Stimulated activated CD8-positive, alpha-beta memory T cell treated with anti-CD3 and anti-CD28 coated beads, Interleukin-4, amount 100 ng/mL, for 4 hours (primary cell): ENCODE data around the gene TUBGCP3.
"Not testable (repeated sequence)": the region's sequence is repeated elsewhere in the genome, so short reads cannot be mapped to it uniquely, and the experiment has no call there.

ENCODE experiments used
- DNase-seq, 2 donors: peaks; one replicate each; pipeline ENCODE4 v3.0.0-alpha.2; 2020; ENCODE audit warnings: low read depth in 2 of 2, low spot score in 1 of 2

The TUBGCP3 gene

DNA sequence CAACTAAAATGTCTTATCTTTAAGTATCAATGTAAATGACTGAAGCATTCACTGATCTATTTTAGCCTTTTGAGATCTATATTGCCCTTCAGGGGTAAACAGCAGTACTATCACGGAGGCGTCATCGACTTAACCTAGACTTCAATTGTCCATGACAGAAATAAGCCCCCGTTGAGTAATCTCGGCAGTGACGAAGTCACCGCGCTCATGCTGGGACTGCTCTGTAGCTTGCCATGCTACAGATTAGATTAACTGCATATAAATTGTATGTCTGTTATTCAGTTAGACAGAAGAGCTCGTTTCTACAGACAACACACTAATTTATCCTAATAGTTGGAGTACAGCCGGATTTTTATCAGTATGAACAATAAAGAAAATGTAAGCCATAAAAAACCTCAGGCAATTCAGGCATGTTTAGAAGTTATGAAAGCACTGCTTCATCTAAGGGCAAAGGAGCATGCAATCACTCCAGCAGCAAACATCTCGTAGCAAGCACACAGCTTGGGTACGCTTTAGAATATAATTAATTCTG is 56.6 kb downstream of the TUBGCP3 start:
- DNase-seq = no peak

DNA sequence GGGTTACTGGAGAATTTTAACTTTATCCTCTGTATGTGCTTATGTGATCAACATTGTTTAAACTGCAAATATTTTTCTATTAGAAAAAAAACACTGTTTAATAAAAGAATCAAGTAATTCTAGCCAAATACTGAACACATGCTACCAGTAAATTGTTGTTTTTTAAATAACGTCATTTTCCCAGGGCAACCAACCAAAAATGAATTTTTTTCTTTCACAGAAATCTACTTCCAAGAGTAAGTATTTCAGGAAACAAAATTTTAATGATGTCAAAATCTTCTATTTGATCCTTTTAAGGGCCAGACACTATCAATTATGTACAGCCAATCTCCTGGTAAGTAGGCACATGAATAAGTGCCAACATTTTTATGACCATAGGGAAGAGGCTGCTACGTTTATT is 57.1 kb downstream of the TUBGCP3 start:
- DNase-seq = no peak

DNA sequence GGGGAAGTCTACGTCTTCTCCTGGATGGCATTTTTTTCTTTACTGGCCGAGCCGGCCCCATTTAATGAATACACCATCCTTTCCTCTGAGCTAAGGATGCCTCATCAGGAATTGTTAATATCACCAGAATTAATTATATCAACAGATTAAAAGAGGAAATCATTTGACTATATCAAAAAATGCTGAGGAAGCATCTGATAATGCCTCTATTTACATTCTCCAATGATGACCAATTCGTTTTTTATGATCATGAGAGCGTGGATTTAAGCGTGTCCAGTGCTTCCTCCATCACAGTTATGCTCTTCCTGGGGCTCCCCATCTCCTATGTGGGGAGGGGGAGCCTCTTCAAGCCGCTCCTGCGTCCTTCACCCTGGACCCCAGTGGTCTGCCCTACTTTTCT is 58.7 kb downstream of the TUBGCP3 start:
- DNase-seq = no peak

DNA sequence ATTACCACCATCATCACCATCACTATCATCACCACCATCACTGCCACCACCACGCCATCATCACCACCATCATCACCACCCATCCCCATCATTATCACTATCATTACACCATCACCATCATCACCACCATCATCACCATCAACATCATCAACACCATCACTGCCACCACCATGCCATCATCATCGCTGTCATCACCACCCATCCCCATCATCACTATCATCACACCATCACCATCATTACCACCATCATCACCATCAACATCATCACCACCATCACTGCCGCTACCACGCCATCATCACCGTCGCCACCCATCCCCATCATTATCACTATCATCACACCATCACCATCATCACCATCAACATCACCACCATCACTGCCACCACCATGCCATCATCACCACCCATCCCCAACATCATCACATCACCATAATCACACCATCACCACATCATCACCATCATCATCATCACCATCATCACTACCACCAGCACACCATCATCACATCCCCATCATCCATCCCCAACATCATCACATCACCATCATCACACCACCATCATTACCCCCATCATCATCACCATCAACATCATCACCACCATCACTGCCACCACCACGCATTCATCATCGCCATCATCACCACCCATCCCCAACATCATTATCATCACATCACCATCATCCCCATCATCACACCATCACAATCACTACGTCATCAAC is 61.7 kb downstream of the TUBGCP3 start:
- DNase-seq = no peak

DNA sequence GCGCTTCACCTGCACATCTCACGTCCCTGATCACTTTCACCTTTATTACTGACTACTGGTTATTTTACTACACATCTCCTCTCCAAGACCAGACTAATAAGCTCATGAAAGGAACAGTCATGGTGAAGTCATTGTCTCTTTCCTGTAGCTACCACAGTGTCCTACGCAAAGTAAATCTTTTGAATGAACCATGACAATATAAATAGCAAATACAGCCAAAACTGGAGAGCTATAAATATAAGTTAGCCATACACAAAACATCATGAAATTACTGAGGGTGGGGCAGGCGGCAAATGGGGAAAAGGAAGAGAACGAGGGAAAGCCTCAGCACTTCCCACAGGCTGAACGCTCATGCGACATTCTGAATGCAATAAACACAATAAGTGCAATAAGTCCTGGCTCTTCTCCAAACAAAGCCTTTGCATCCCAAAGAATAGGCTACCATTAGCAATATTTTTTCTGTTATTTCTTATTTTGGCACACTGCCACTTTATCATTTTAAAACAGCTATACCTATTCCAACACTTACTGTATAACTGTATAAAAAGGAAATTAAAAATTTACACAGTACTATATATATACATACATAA is 62.5 kb downstream of the TUBGCP3 start:
- no peak for DNase-seq

DNA sequence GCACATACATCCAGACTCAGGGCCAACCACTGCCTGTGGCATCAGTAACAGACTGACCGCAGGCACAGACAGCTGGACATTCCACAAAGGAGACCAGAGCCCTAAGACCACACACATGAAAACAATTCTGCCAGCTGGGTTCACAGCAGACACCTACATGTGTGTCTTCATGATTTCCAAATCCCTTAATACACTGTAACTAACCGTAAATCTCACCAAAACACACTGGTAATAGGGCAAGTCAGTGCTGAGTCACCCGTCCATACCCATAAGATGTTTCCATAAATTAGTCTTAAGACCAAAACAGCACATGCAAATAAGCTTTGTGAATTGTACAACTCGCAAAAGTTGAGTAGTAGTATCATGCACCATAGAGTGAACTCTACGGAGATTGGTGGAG is 65.4 kb downstream of the TUBGCP3 start:
- DNase-seq = no peak

DNA sequence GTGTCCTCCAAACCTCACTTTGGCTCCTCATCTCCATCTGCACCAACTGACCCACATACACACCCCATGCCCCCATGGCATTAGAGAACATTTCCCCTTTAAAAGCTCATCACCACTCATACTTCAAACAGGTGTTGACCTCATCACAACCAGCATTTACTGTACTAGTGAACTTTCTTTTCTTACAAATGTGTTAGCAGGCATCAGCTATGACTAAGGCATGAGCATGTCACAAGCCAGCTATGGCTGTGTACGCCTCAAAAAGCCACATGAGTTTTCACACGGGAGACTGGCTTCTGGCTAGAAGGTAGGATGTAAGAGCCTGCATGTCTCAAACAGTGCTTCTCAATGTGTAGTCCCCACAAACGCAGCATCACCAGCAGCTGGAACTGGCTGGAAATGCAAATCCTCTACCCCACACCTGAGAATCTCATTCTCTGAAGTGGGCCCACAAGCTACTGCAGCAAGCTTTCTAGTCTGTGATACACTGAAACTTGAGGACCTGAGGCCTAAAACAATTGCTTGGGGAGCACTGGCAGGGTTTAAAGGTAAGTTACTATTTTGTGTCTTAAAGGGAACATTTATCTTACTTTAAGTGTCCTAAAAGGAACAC is 66.8 kb downstream of the TUBGCP3 start:
- no peak for DNase-seq

DNA sequence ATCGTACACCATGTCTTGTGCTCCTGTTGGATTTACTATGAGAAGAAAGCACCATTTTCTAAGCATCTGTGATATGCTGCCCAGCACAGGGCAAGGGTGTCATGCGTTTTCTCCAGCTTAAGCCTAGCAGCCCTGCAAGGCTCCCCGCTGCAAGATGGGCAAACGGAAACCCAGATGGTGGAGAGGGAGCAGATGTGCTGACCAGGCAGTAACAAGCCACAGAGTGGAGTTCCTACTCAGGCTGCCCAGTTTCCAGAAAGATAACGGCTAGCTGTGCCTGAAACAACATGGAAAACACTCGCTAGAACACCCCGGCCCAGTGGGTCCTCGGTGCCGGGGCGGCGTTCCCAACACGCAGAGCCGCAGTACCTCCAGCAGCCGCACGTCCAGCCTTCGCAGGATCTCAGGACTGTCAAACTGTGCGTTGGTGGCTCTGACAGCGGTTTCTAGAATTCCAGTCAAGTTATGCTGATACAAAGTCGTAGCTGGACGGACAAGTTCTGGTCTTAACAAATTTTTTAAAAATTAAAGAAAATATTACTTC is 68.4 kb downstream of the TUBGCP3 start:
- DNase-seq = no peak

DNA sequence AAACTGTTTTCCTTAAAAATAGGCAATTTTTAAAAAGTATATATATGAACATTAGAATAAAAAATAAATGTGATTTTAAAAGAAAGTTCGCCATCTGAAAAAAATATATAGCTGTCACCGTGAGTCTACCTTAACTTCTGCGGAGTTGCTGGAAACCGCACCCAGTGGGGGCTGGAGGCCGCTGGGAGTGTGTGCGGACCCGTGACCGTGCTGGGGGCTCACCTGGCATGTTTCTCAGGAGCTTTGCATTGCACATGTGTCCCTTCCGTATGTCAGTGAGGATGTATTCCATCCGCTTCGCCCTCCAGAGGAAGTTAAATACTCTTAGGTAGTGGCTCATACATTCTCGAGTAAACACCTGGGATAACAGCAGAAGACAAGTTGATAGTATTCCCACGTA is 71.7 kb downstream of the TUBGCP3 start:
- DNase-seq = no peak

DNA sequence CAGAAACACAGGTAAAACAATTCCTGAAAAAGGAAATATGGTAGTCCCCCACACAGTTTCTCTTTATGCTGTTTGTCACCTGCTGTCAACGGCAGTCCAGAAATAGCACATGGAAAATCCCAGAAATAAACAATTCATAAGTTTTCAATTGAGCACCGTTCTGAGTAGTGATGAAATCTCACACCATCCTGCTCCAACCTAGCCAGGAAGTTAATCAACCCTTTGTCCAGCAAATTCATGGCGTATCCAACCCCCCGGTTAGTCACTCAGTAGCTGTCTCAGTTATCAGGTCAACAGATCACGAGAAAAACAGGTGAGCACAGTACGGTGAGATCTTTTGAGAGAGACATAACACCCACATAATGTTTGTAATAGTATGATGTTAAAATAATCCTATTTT is 74.2 kb downstream of the TUBGCP3 start:
- DNase-seq = no peak

DNA sequence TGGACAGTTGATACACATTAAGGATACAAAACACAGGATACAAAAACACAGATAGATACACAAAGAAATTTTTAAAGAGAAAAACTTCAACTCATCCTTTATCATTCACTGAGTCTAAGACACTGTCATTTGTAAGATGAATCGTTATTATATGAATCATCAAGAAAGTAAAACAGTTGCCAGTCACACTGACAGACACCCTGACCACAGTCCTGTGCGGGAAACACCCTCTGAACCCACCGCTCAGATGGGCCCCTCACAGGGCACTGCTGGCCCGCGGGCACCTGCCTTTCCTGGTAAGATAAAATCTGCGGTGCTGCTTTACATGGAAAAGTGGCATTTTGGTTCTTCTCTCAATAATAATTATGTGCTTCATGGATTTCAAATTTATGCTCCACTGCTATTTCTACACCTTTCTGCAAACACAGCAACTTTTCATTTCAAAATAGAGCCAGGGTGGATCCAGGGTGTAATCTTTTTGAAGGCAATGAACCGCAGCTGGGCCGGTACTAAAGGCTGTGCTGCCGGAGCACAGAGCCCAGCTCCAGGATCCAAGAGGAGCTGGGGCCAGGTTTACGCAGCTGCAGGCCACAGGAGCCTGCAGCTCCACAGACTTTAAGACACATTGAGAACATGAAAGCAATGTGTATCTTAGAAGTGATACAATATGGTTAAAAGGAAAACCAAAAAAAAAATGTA is 76.8 kb downstream of the TUBGCP3 start:
- DNase-seq = no peak

DNA sequence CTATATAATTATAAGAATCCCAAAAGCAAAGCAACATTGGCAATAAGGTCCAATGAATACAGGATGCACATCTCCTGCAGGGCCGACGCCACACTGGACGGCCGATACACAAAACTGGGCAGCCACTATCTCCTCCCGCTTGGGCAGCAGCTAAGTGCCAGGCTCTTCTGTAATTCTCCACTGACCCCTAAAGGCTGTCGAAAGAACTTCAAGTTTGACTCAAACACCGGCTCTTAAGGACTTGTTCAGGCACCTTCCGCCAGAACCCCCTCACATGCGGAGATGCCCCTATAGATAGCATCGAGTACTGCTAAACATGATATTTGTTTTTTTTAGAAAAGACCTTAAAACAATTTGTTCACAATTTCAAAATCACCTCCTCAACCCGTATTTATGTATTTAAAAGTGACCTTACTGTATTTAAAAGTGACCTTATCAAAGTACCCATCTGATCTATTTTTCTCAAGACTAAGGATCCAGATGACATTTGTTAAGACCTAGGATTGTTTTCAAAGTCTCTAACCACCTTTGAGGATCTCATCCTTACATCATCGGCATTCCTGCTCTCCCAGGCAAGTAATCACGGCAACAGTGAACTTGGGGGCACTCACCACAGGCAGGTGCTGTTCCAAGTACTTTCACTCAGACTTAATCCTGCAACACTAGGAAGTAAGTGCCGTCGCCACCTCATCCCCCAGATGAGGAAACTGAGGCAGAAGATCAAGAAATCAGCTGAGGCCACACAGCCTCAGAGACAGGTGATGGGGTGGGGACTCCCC is 77.8 kb downstream of the TUBGCP3 start:
- DNase-seq = no peak

DNA sequence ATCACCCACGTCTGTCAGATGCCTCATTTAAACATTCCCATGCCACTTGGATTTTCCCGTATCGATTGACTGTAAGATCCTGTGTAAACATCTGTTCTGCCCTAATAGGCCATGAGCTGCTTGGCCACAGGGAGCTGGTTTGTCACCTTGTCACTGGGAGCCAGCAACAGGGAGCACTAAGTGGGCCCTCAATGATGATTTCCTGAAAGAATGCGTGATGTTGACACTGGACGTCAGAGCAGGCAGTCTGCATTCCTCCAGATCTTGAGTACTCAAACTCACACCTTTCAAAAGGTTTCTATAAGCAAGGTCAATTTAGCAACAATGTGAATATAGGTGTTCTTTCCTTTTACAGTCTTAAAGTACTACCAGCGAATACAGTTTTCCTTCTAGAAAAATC is 78.8 kb downstream of the TUBGCP3 start:
- DNase-seq = no peak

DNA sequence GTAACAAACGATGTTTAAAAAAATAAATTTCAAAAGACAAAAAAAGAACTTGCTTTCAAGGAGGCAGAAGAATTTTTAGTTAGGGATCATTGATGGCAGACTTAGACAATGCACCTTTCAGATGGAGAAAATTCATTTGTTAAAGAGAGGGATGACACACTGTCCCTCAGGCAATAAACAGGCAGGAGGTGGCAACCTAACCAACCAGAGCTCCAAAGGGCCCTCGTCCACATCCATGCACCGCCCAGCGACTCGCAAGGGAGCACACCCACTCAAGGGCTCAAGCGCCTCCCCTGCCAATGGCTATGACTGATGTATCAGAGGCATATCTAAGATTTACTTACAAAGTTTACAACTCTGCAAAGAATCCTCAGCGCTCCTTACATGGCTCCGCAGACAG is 81.9 kb downstream of the TUBGCP3 start:
- no peak for DNase-seq

DNA sequence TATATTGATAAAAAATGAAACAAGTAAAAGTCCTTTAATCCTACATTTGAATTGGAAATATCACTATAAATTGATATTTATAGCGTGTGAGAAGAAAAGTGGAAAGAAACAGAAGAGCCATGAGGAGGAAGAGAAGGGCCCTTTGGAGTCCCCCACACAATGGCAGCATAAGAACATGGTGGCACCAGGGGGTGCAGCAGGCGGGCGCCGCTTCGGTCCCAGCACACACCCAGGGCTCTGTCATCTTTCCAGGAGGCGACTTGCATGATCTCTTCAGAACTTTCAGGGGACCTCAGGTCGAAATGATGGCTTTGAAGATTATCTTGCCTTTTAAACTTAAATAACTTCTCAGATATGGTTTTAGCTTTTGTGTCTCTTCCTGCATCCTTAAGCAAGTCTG is 91.8 kb downstream of the TUBGCP3 start:
- no peak for DNase-seq

DNA sequence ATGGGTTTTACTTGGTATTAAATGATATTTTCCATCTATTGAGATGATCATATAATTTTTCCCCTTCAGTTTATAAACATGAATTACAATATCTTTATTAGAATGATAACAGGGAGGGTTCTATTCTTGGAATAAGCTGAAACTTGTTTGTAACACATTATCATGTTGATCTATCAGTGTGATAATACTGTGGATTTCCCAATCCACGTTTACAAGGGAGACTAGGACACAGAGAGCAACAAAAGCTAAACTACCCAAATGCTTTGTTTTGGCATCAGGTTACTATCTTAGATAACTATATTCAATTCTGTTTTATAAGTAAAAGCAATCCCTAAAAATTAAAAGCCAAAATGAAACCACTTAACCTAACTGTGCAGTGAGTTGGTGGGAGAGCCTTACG is 92.5 kb downstream of the TUBGCP3 start:
- no peak for DNase-seq

DNA sequence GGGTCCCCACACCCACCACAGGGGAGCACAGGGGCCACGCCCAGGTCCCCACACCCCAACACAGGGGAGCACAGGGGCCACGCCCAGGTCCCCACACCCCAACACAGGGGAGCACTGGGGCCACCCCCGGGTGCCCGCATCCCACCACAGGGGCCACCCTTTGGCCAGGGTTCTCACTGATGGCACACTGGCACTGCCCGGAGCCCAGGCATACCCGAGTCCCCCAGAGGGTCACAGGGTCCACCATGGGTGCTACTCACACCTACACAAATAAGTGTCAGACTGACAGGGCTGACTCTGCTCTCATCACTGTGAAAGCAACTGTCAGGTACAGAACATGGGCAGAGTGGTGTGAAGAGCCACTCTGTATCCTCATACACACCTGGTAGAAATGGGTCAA is 98.8 kb downstream of the TUBGCP3 start:
- no peak for DNase-seq

DNA sequence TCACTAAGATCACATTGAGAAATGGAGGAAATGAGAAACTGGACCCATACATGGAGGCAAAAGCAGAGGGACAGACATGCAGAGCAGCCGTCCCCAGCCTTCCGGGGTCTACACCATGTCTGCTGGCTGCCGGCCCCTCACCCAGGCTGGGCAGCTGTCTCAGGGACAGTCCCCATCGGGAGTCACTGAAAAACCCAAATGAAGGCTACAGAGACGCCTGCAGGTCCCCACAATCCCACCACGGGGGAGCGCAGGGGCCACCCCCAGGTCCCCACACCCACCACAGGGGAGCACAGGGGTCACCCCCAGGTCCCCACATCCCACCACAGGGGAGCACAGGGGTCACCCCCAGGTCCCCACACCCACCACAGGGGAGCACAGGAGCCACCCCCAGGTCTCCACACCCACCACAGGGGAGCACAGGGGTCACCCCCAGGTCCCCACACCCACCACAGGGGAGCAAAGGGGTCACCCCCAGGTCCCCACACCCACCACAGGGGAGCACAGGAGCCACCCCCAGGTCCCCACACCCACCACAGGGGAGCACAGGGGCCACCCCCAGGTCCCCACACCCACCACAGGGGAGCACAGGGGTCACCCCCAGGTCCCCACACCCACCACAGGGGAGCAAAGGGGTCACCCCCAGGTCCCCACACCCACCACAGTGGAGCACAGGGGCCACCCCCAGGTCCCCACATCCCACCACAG is 99.5 kb downstream of the TUBGCP3 start:
- not testable (repeated sequence) for DNase-seq

DNA sequence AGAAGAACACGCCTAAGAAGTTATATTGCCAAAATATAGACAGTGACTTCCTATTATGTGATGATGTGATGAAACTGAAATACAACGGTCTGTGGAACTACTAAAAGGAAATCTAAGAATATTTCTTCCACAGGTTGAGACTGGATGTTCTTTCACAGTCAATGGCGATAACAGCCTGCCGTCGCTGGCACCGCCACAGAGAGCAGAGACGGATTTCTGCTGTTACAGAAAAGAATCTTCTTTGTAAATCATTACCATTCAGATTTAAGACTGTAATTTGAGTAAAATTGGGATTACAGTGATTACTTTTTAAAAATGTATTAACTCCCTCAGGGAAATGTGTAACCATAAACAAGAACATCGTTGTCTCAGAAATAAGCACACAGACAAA is 100.8 kb downstream of the TUBGCP3 start:
- DNase-seq = no peak

DNA sequence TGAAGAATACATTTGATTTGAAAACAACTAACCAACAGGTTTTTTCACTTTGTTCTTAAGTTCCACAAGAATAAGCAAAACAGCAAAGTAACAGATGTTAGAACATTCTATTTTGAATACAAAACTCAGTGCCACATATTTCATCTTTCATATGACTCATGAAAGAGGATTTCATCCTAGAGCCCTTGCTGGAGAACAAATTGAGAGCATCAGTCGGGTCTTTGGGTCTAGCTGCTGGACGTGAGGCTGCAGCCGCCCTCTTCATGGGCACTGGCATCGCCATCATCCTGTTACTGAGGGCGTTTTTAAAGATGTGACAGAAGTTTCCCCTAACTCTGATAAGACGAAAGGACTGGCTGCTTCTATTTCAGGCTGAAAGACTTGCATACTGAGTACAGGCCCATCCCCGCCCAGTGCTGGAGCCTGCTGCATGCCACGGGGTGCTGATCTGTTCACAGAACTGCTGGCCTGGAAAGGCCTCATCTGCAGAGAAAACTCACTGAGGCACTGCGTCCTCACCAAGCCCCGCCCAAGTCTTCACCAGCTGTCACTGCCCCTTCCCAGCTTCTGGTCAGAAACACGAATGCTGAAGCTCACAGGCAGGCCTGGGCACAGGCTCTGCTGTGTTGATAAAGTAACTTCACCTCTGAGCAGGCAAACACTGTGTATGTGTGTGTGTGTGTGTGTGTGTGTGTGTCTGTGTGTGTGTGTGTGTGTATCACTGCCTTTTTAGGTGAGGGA is 101.4 kb downstream of the TUBGCP3 start:
- DNase-seq = no peak
